Transverse colon (tissue), 4 donors: ENCODE measurements around the gene GARNL3. TPM values are rescaled to one million over a fixed set of nuclear protein-coding genes. Genes with fewer than 3 reads are reported as not detected.

Experiments
- DNase-seq: peaks from one replicate; pipeline ENCODE4 v3.0.0-alpha.2; 2019
- H3K27ac ChIP-seq, 4 donors: fragments of 200-600 bp; sonication (generic); 2 replicates each; pipeline ENCODE4 v1.5.1; 2016 to 2018; ENCODE audit warnings: inconsistent platforms in 4 of 4
- H3K27me3 ChIP-seq: fragments of 200-600 bp; sonication (generic); 2 replicates; pipeline ENCODE4 v1.5.1; 2017; ENCODE audit warnings: inconsistent platforms
- H3K36me3 ChIP-seq, 4 donors: fragments of 200-600 bp; sonication (generic); 2 replicates each; pipeline ENCODE4 v1.5.1; 2017 to 2019; ENCODE audit warnings: inconsistent platforms in 4 of 4
- H3K4me1 ChIP-seq, 4 donors: fragments of 200-600 bp; sonication (generic); 2 replicates each; pipeline ENCODE4 v1.5.1; 2017 to 2020; ENCODE audit warnings: inconsistent platforms in 4 of 4
- H3K4me3 ChIP-seq, 4 donors: fragments of 200-600 bp; sonication (generic); 1 replicate in 1 of 4; 2 replicates in 3 of 4; pipeline versions ENCODE4 v1.5.1 to v1.6.1; 2017 to 2019; ENCODE audit warnings: inconsistent platforms in 4 of 4
- H3K9me3 ChIP-seq, 2 donors: fragments of 200-600 bp; sonication (generic); 2 replicates each; pipeline ENCODE4 v1.5.1; 2017 to 2019; ENCODE audit warnings: inconsistent platforms in 2 of 2
- EP300 ChIP-seq: sonication (generic); formaldehyde crosslinking; IDR thresholded peaks from one replicate; pipeline ENCODE4 v1.6.1; 2017; ENCODE audit warnings: antibody characterized with exemption, low read depth
- POLR2A ChIP-seq: fragments of 450-650 bp; IDR thresholded peaks from one replicate; pipeline ENCODE4 v1.6.1; 2016; ENCODE audit warnings: antibody characterized with exemption, mild to moderate bottlenecking, moderate library complexity
- POLR2AphosphoS5 ChIP-seq, 3 donors: sonication (generic); formaldehyde crosslinking; IDR thresholded peaks; one replicate each; pipeline ENCODE4 v1.6.1; 2016; ENCODE audit warnings: antibody characterized with exemption in 3 of 3
- WGBS, 2 donors: methylation state at CpG; one replicate each; pipeline ENCODE4 v1.1.5; 2018; ENCODE audit warnings: low coverage in 1 of 2; 5-methylcytosine and 5-hydroxymethylcytosine counted together
- in situ Hi-C, 4 donors: fragments of 200-750 bp; cut with MboI; loops; one replicate each; pipeline versions ENCODE4 v1.15.0 to v1.15.1; 2017; ENCODE audit warnings: low sequenced_read_pairs in 3 of 4, low pct_ligation_motif_present in 1 of 4, low pct_unique_long_range_greater_than_20kb in 1 of 4
- intact Hi-C: fragments of 100-400 bp; cut with DNase I; formaldehyde crosslinking; loops from one replicate; pipeline ENCODE4 v1.15.1; 2023; ENCODE audit warnings: low total_unique reads
- total RNA-seq, 4 donors: library from RNA; depleted of rRNA; stranded (reverse); fragments of >200 nt; gene quantifications; one replicate each; pipeline ENCODE4 v1.1.0, GENCODE V29; 2016
- TF ChIP-seq, protein P1 (sequence below), 5 experiments: fragments of 200-600 bp in 3 of 5; fragments of 450-650 bp in 2 of 5; sonication (generic) in 3 of 5; IDR thresholded peaks; 1 replicate in 2 of 5; 2 replicates in 3 of 5; pipeline ENCODE4 v1.5.1; 2016 to 2017; ENCODE audit warnings: antibody characterized with exemption in 5 of 5, inconsistent platforms in 3 of 5, mild to moderate bottlenecking in 2 of 5, moderate library complexity in 1 of 5

GARNL3 gene
- total RNA-seq, 4 donors from 2014 or later = 6.0 to 19.5 (median 11.8) TPM

DNA sequence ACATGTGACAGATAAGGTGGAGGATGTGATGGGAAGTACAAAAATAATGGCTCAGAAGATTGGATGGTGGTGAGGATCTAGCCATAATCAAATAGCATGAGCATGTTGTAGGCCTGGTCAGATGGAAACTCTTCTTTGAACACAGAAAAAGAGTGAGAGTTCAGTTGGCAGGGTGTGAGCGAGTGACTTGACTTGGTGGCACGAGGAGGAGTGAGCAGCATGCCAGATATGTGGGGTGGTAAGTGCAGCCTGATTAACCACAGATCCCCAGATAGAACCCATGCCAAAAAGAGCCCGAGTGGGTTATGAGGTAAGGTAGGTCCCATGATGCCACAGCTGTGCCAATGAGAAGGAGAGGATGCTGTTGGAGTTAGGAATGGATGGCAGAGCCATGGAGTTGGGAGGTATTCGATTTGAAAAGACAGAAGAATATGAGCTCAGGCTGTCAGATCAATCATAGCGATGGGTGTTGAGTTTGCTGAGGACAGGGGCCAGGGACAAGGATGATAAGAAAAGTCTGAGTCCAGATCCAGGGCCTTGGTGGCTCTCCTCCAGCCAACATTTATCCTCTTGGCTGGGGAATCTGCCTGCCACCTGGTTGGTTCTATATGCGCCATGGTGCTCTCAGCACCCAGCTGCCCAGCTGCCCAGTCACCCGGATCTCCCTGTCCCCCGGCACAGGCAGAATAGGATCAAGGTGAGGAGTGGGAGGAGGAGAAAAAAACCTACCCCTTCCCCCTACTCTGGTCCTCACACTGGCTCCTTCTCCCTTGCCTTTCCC, 16.5 kb downstream of the GARNL3 start:
- Histone ChIP-seq H3K27ac (no peak overlapping the region), H3K4me3 (no peak overlapping the region), H3K36me3 (no peaks in the 10 kb centered on the region), H3K4me1 (peaks cover 0 to 5% (median 0%) of the 10 kb centered on the region in 4 donors), H3K9me3 (no peaks in the 10 kb centered on the region), H3K27me3 (no peaks in the 10 kb centered on the region)
- intact Hi-C loops (no loop called here), in situ Hi-C loops (no loop called here)
- TF ChIP-seq, protein P1, sequence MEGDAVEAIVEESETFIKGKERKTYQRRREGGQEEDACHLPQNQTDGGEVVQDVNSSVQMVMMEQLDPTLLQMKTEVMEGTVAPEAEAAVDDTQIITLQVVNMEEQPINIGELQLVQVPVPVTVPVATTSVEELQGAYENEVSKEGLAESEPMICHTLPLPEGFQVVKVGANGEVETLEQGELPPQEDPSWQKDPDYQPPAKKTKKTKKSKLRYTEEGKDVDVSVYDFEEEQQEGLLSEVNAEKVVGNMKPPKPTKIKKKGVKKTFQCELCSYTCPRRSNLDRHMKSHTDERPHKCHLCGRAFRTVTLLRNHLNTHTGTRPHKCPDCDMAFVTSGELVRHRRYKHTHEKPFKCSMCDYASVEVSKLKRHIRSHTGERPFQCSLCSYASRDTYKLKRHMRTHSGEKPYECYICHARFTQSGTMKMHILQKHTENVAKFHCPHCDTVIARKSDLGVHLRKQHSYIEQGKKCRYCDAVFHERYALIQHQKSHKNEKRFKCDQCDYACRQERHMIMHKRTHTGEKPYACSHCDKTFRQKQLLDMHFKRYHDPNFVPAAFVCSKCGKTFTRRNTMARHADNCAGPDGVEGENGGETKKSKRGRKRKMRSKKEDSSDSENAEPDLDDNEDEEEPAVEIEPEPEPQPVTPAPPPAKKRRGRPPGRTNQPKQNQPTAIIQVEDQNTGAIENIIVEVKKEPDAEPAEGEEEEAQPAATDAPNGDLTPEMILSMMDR (IDR thresholded peaks at IDR 0.05) = no peak
- TF ChIP-seq POLR2AphosphoS5 (IDR thresholded peaks at IDR 0.05) = no peak
- no peak for TF ChIP-seq EP300
- no peak for TF ChIP-seq POLR2A
- no peak for DNase-seq
- 79 to 91% methylated on average over 2 to 8 of the region's 8 CpGs for WGBS, 2 donors

DNA sequence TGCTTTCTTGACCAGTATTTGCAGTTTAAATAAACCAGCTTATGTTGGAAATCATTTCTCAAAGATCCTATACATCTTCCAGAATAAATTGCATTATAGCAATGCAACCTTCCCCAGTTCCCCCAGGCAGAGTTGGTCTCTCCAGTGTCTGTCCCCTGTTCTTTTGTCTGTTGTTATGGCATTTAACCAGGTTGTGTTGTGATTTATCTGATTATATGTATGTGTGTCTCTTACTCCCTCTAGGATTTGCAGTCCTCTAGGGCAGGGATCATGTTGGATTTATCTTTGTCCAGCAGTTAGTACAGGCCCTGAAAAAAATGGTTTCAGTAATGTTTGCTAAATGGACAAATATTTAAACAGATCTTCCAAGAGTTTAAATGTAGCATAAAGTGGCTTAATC, 17.3 kb downstream of the GARNL3 start:
- in situ Hi-C loops (no loop called here), intact Hi-C loops (no loop called here)
- Histone ChIP-seq H3K4me3 (no peak overlapping the region), H3K27me3 (no peaks in the 10 kb centered on the region), H3K27ac (no peak overlapping the region), H3K4me1 (peaks cover 0 to 5% (median 0%) of the 10 kb centered on the region in 4 donors), H3K9me3 (no peaks in the 10 kb centered on the region), H3K36me3 (no peaks in the 10 kb centered on the region)
- TF ChIP-seq, protein P1 (IDR thresholded peaks at IDR 0.05) = no peak
- TF ChIP-seq POLR2A (no peak), POLR2AphosphoS5 (IDR thresholded peaks at IDR 0.05) (no peak), EP300 (no peak)
- no peak for DNase-seq

DNA sequence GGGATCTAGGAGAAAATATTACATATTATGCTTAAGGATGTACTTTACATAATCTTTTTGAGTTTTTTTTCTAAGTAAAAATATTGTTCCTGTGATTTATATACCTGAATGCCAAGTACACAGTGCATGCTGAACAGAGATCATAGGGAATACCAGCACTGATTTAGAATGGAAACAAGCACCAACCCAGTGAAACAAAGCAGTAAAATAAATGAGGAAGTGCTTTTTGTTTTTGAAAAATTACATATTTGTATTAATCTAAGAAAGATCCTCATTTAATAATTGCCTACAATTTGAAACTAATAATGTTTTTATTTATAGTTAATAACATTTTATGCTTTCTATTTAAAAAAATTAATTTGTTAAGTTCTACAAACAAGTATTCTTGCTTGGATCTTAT, 18.0 kb downstream of the GARNL3 start:
- H3K36me3 ChIP-seq = no peaks in the 10 kb centered on the region
- H3K4me1 ChIP-seq = no peaks in the 10 kb centered on the region
- no peaks in the 10 kb centered on the region for H3K27me3 ChIP-seq
- H3K9me3 ChIP-seq = no peaks in the 10 kb centered on the region
- no peak overlapping the region for H3K27ac ChIP-seq
- TF ChIP-seq POLR2A (no peak), POLR2AphosphoS5 (IDR thresholded peaks at IDR 0.05) (no peak), EP300 (no peak)
- TF ChIP-seq, protein P1 (IDR thresholded peaks at IDR 0.05) = no peak
- no peak for DNase-seq
- in situ Hi-C loops = no loop called here
- H3K4me3 ChIP-seq = no peak overlapping the region
- intact Hi-C loops = no loop called here

DNA sequence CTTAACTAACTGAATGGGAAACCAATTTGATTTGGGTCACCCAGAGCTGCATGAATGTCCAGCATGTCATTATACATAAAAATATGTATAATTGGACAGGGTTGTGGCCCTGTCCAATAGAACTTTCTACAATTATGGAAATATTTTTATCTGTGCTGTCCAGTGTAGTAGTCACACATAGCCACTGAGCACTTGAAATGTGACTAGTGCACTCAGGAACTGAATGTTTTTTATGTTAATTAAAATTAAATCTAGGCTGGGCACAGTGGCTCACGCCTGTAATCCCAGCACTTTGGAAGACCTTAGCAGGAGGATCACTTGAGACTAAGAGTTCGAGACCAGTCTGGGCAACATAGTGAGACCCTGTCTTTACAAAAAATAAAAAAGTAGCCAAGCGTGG, 18.6 kb downstream of the GARNL3 start:
- Histone ChIP-seq H3K9me3 (no peaks in the 10 kb centered on the region), H3K4me3 (no peak overlapping the region), H3K27ac (no peak overlapping the region), H3K27me3 (no peaks in the 10 kb centered on the region), H3K4me1 (no peaks in the 10 kb centered on the region), H3K36me3 (no peaks in the 10 kb centered on the region)
- in situ Hi-C loops (no loop called here), intact Hi-C loops (no loop called here)
- no peak for DNase-seq
- TF ChIP-seq POLR2A = no peak
- TF ChIP-seq, protein P1 (IDR thresholded peaks at IDR 0.05) = no peak
- no peak for TF ChIP-seq EP300
- TF ChIP-seq POLR2AphosphoS5 (IDR thresholded peaks at IDR 0.05) = no peak
- WGBS, 2 donors = 95% methylated on average over 3 of the region's 3 CpGs; no CpG with 5 or more reads in 1 of the 2 donors
